Neutrophil (primary cell): ENCODE measurements around the gene TMEM86B.

Experiments
- H3K27ac ChIP-seq: fragments of 200-600 bp; sonication (generic); 2 replicates; pipeline ENCODE4 v1.5.1; 2016; ENCODE audit warnings: mild to moderate bottlenecking, moderate library complexity
- H3K27me3 ChIP-seq: fragments of 200-600 bp; sonication (generic); 2 replicates; pipeline ENCODE4 v1.6.0; 2016; ENCODE audit warnings: mild to moderate bottlenecking
- H3K36me3 ChIP-seq: fragments of 200-600 bp; sonication (generic); 2 replicates; pipeline ENCODE4 v1.5.1; 2017
- H3K4me1 ChIP-seq, 2 experiments: fragments of 200-600 bp in 1 of 2; sonication (generic) in 1 of 2; 1 replicate in 1 of 2; 2 replicates in 1 of 2; pipeline versions ENCODE4 v1.5.1 to v1.6.1; 2013 to 2016; ENCODE audit warnings: low read depth in 1 of 2, low read length in 1 of 2, mild to moderate bottlenecking in 1 of 2, moderate library complexity in 1 of 2; ENCODE audit not compliant: control insufficient read depth in 1 of 2, insufficient read depth in 1 of 2
- H3K4me3 ChIP-seq, 2 experiments: fragments of 200-600 bp in 1 of 2; sonication (generic) in 1 of 2; 1 replicate in 1 of 2; 2 replicates in 1 of 2; pipeline ENCODE4 v1.5.1; 2013 to 2016; ENCODE audit warnings: low read depth in 1 of 2, low read length in 1 of 2, mild to moderate bottlenecking in 1 of 2, moderate library complexity in 1 of 2
- H3K9me3 ChIP-seq: fragments of 200-600 bp; sonication (generic); 2 replicates; pipeline ENCODE4 v1.5.1; 2016
- CTCF ChIP-seq: fragments of 200-600 bp; sonication (generic); IDR thresholded peaks from 2 replicates; pipeline ENCODE4 v1.5.1; 2016; ENCODE audit warnings: antibody characterized with exemption

Gene TMEM86B

GRCh38 chr19:55261671-55262126 is 33.1 kb upstream of the TMEM86B start:
- Histone ChIP-seq H3K27me3 (no peaks in the 10 kb centered on the region), H3K27ac (no peak overlapping the region), H3K4me1 (peaks cover 21 to 23% of the 10 kb centered on the region in 2 experiments), H3K9me3 (no peaks in the 10 kb centered on the region), H3K36me3 (no peaks in the 10 kb centered on the region), H3K4me3 (no peak overlapping the region)
- no peak for TF ChIP-seq CTCF

GRCh38 chr19:55259540-55260210 is 31.1 kb upstream of the TMEM86B start:
- peak overlapping the region; percentile 93 for H3K27ac ChIP-seq
- no peak for TF ChIP-seq CTCF

GRCh38 chr19:55258828-55259539 is 30.4 kb upstream of the TMEM86B start, which contains the start of gene PPP6R1:
PPP6R1 (minus strand) TSS chr19:55259017; CDS start chr19:55247103, 11,914 bp downstream.
- Histone ChIP-seq H3K4me3 (peak within 1 kb of the TSS; percentile 86 to 88), H3K27ac (peak within 1 kb of the TSS; percentile 93), H3K36me3 (no peaks in the 10 kb centered on the region), H3K9me3 (no peaks in the 10 kb centered on the region), H3K27me3 (no peaks in the 10 kb centered on the region), H3K4me1 (peaks cover 47 to 50% of the 10 kb centered on the region in 2 experiments)
- TF ChIP-seq CTCF: peak; percentile 42

More at GRCh38 chr19:55259540-55260210, 31.1 kb upstream of the TMEM86B start:
- Histone ChIP-seq H3K27me3 (no peaks in the 10 kb centered on the region), H3K36me3 (no peaks in the 10 kb centered on the region), H3K9me3 (no peaks in the 10 kb centered on the region), H3K4me3 (peak overlapping the region; percentile 86 to 88), H3K4me1 (peaks cover 41 to 43% of the 10 kb centered on the region in 2 experiments)

- peaks cover 52 to 55% of the 10 kb centered on the region in 2 experiments for H3K4me1 ChIP-seq
- H3K4me3 ChIP-seq: peak overlapping the region; percentile 86 to 88
- H3K9me3 ChIP-seq: no peaks in the 10 kb centered on the region
- peak overlapping the region; percentile 93 for H3K27ac ChIP-seq
- H3K36me3 ChIP-seq: no peaks in the 10 kb centered on the region
- no peaks in the 10 kb centered on the region for H3K27me3 ChIP-seq
- no peak for TF ChIP-seq CTCF
These were observed 29.9 kb upstream of the TMEM86B start for GRCh38 chr19:55258476-55258827.

GRCh38 chr19:55257461-55258420 is 29.2 kb upstream of the TMEM86B start:
- Histone ChIP-seq H3K4me3 (peak overlapping the region; percentile 86 to 88), H3K9me3 (no peaks in the 10 kb centered on the region), H3K36me3 (no peaks in the 10 kb centered on the region), H3K27me3 (no peaks in the 10 kb centered on the region), H3K27ac (peak overlapping the region; percentile 93), H3K4me1 (peaks cover 59 to 62% of the 10 kb centered on the region in 2 experiments)
- no peak for TF ChIP-seq CTCF
